Upper lobe of left lung (tissue), 4 donors: ENCODE data around the gene ADAMTS2.

Experiments
- CTCF ChIP-seq, 6 experiments: fragments of 450-650 bp in 4 of 6; fragments of 200-600 bp in 2 of 6; sonication (generic) in 2 of 6; IDR thresholded peaks; one replicate each; pipeline ENCODE4 v1.5.1; 2016 to 2019; ENCODE audit warnings: antibody characterized with exemption in 6 of 6
- EP300 ChIP-seq, 4 donors: sonication (generic); formaldehyde crosslinking; IDR thresholded peaks; one replicate each; pipeline ENCODE4 v1.5.1; 2017; ENCODE audit warnings: antibody characterized with exemption in 4 of 4, control low read depth in 2 of 4
- POLR2A ChIP-seq, 4 donors: fragments of 450-650 bp; IDR thresholded peaks; one replicate each; pipeline ENCODE4 v1.5.1; 2016 to 2017; ENCODE audit warnings: antibody characterized with exemption in 4 of 4, mild to moderate bottlenecking in 2 of 4

DNA sequence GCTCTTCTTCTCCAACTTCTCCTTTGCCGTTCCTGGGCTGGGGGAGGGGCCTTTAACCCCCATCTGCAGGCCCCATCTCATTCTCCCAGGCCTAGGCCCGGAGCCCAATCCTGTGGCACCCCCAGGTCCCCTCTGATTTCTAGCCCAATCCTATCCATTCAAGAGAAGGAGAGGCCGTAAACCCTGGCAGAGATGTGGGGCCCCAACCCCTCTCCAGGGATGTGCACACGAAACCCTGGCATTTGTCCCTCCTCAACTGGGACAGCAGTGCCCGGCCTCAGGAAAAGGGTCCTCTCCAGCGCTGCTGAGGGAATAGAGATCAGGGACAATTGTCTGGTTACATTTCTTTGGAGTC is 24.2 kb upstream of the ADAMTS2 start:
- TF ChIP-seq CTCF (IDR thresholded peaks at IDR 0.05), result no peak
- no peak for TF ChIP-seq EP300 (IDR thresholded peaks at IDR 0.05)
- no peak for TF ChIP-seq POLR2A (IDR thresholded peaks at IDR 0.05)
